Adrenal gland (tissue), 5 donors: ENCODE measurements around the gene PRDM16.

Experiments
- CTCF ChIP-seq, 6 experiments: fragments of 450-650 bp in 4 of 6; fragments of 200-600 bp in 2 of 6; sonication (generic) in 1 of 6; IDR thresholded peaks; 1 replicate in 5 of 6; 2 replicates in 1 of 6; pipeline versions ENCODE4 v1.5.1 to v1.8.0; 2016 to 2021; ENCODE audit warnings: antibody characterized with exemption in 6 of 6, mild to moderate bottlenecking in 2 of 6, moderate library complexity in 1 of 6
- POLR2A ChIP-seq, 2 donors: fragments of 450-650 bp; IDR thresholded peaks; one replicate each; pipeline ENCODE4 v1.6.1; 2017; ENCODE audit warnings: antibody characterized with exemption in 2 of 2, mild to moderate bottlenecking in 2 of 2, moderate library complexity in 1 of 2
- donor health status: DM: no; HTN: no; CAD: no.

GRCh38 chr1:3174487-3175247 lies 105.7 kb downstream of the PRDM16 start:
- TF ChIP-seq CTCF (IDR thresholded peaks at IDR 0.05) (no peak), POLR2A (IDR thresholded peaks at IDR 0.05) (no peak)
